ENCODE results near the gene MAMLD1. TPM values are rescaled to one million over a fixed set of nuclear protein-coding genes. Genes with fewer than 3 reads are reported as not detected.

Gene MAMLD1
- total and polyA plus RNA-seq, 2 of the 8 experiments (the other 6 are each of a cell fraction or from before 2014, with no cell fraction given), result 0.09 to 0.26 TPM

- no peak for TF ChIP-seq CHD7 (IDR thresholded peaks at IDR 0.05; ENCODE audit: insufficient replicate concordance, low read length)
- TF ChIP-seq E2F6 (IDR thresholded peaks at IDR 0.05), result no peak
- TF ChIP-seq RAD21 (IDR thresholded peaks at IDR 0.05 in 1 of 2, conservative IDR thresholded peaks at IDR 0.05 in 1 of 2; ENCODE audit: low read depth in 2 of 2, low read length in 2 of 2), result no peak
- TF ChIP-seq EZH2 (IDR thresholded peaks at IDR 0.05; ENCODE audit: low read depth, low read length, severe bottlenecking), result no peak
- no peak for TF ChIP-seq CBX8 (IDR thresholded peaks at IDR 0.05; ENCODE audit: borderline replicate concordance, low read depth, low read length)
- TF ChIP-seq JUND (IDR thresholded peaks at IDR 0.05; ENCODE audit: low read length), result no peak
- no peak for TF ChIP-seq FOSL1 (IDR thresholded peaks at IDR 0.05; ENCODE audit: insufficient read depth, low read depth, low read length)
These were observed 100.4 kb downstream of the MAMLD1 start (continued) for GRCh38 chrX:150463566-150463965.
